Measurements from ENCODE around the gene TSC22D2.
"Not testable (repeated sequence)": the region's sequence is repeated elsewhere in the genome, so short reads cannot be mapped to it uniquely, and the experiment has no call there.

The TSC22D2 gene

DNA sequence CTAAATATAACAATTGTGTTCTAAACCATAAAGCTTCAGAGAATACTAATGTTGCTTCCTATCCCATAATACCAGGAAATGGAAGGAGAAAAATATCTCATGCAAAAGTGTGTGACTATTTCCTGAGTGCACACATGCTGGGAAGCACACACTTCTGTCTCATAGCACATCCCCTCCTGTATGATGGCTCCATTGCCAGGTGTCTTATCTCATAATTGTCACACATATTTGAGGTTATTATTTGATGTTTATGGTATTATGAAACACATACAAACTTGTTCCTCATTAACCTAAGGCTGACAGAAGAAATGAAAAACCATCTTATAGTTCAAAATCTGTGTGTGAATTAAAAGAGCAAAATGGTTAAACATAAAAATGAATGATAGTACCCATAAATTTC is 72.8 kb downstream of the TSC22D2 start:
- H3K4me3 ChIP-seq, result no peak overlapping the region
- H3K27ac ChIP-seq, result no peak overlapping the region
- no peak for TF ChIP-seq FOXP2 (optimal IDR thresholded peaks at IDR 0.05; ENCODE audit: control extremely low read depth, extremely low read length, insufficient read depth)
- H3K9me3 ChIP-seq (ENCODE audit: low read depth, low read length), result peaks cover 11% of the 10 kb centered on the region
- H3K9ac ChIP-seq (ENCODE audit: insufficient read length), result no peak overlapping the region
- no peak for DNase-seq (ENCODE audit: low read depth, low spot score)
- H3K36me3 ChIP-seq (ENCODE audit: insufficient read depth, low read length), result no peaks in the 10 kb centered on the region

DNA sequence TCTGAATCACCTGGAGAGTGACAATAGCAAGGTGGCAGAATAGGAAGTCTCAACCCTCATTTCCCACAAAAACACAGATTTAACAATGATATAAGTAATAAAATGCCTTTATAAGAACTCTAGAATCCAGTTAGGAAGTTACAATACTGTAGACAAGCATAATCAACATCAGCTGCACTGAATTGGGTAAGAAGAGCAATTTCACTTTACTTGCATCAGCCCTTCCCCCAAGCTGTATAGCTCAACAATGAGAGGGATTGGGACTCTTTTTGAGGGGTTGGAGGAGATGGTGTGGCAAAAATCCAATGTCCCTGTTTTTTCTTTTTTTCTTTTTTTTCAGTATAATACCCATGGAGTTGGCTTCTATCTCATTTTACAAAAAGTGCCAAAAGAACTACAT is 75.1 kb downstream of the TSC22D2 start:
- Histone ChIP-seq H3K9me3 (ENCODE audit: low read depth, low read length) (peaks cover 5% of the 10 kb centered on the region; the same call in 1 of the 2 replicates), H3K36me3 (ENCODE audit: insufficient read depth, low read length) (no peaks in the 10 kb centered on the region), H3K4me3 (no peak overlapping the region), H3K27ac (peak overlapping the region; percentile 71; the same call in 1 of the 2 replicates), H3K9ac (ENCODE audit: insufficient read length) (no peak overlapping the region)
- TF ChIP-seq EZH2 (IDR thresholded peaks at IDR 0.05) (no peak), POLR2AphosphoS5 (IDR thresholded peaks at IDR 0.05; ENCODE audit: borderline replicate concordance, low read depth, low read length) (no peak), FOXP2 (optimal IDR thresholded peaks at IDR 0.05; ENCODE audit: control extremely low read depth, extremely low read length, insufficient read depth) (no peak)
- DNase-seq (ENCODE audit: low read depth, low spot score), result no peak

DNA sequence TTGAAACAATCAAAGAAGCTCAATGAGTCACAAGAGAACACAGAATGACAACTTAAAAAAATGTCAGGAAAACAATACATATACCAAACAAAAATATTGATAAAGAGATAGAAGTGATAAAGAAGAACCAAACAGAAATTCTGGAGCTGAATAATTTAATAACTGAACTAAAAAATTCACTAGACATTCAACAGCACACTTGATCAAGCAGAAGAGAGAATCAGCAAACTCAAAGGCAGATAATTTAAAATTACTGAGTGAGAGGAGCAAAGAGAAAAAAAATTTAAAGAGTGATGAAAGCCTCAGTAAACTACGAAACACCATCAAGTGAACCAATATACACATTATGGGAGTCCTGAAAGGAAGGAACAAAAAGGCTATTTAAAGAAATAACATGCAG is 76.3 kb downstream of the TSC22D2 start:
- Histone ChIP-seq H3K9ac (ENCODE audit: insufficient read length) (no peak overlapping the region), H3K4me3 (no peak overlapping the region), H3K27ac (no peak overlapping the region), H3K36me3 (ENCODE audit: insufficient read depth, low read length) (no peaks in the 10 kb centered on the region), H3K9me3 (ENCODE audit: low read depth, low read length) (peaks cover 5% of the 10 kb centered on the region; the same call in 1 of the 2 replicates)
- no peak for TF ChIP-seq FOXP2 (optimal IDR thresholded peaks at IDR 0.05; ENCODE audit: control extremely low read depth, extremely low read length, insufficient read depth)
- DNase-seq (ENCODE audit: low read depth, low spot score), result no peak

DNA sequence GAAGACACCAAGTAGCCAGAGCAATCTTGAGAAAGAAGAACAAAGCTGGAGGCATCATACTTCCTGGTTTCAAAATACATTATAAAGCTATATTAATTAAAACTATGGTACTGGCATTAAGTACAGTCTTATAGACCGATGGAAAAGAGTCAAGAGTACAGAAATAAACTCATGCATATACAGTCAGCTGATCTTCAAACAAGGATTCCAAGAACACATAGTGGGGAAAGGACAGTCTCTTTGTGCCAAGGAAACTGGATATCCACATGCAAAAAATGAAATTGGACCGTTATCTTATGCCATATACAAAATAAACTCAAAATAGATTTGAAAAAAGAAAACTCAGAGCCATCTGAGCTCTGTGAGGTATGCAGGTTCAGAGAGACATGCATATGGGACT is 80.8 kb downstream of the TSC22D2 start:
- no peak overlapping the region for H3K9ac ChIP-seq (ENCODE audit: insufficient read length)
- H3K27ac ChIP-seq, result no peak overlapping the region
- no peak overlapping the region for H3K4me3 ChIP-seq
- TF ChIP-seq POLR2AphosphoS5 (IDR thresholded peaks at IDR 0.05; ENCODE audit: borderline replicate concordance, low read depth, low read length) (no peak), FOXP2 (optimal IDR thresholded peaks at IDR 0.05; ENCODE audit: control extremely low read depth, extremely low read length, insufficient read depth) (no peak), EZH2 (IDR thresholded peaks at IDR 0.05) (no peak)
- DNase-seq (ENCODE audit: low read depth, low spot score), result no peak
- peaks cover 5% of the 10 kb centered on the region; the same call in 1 of the 2 replicates for H3K9me3 ChIP-seq (ENCODE audit: low read depth, low read length)
- no peaks in the 10 kb centered on the region for H3K36me3 ChIP-seq (ENCODE audit: insufficient read depth, low read length)

DNA sequence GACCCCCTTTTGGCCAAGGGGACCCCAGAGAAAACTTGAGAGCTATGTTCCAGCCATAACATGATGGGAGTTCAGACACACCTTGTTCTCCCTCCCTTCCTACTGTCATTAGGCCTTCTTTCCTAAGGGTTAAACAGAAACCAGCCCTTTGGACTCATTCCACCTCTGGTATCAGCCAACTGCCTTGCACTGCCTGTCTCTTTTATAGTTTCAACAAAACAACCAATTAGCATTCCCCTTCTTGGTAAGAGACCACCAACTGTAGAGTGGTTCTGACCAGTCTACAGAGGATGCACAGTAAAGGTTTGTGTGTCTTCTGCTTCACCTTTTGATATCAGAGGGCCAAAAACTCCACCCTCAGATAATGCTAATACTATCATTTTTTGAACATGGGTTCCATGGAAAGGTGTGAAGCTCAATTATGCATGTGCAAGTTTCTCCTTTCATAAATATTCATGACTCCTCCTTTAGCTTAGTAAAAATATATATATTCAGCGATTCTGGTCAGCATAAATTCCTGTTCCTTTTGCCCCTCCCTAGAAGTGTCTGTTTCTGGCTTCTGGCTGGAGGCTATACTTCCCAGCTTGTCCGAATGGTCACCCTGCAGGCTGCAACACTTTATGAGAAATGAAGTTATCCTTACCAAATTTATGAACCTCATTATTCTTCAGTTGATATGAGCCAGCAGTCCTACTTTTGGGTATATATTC is 82.3 kb downstream of the TSC22D2 start:
- no peak for DNase-seq (ENCODE audit: low read depth, low spot score)
- no peak overlapping the region for H3K4me3 ChIP-seq
- H3K9me3 ChIP-seq (ENCODE audit: low read depth, low read length), result no peaks in the 10 kb centered on the region
- H3K9ac ChIP-seq (ENCODE audit: insufficient read length), result no peak overlapping the region
- H3K36me3 ChIP-seq (ENCODE audit: insufficient read depth, low read length), result no peaks in the 10 kb centered on the region
- H3K27ac ChIP-seq, result no peak overlapping the region
- TF ChIP-seq FOXP2 (optimal IDR thresholded peaks at IDR 0.05; ENCODE audit: control extremely low read depth, extremely low read length, insufficient read depth), result no peak
- TF ChIP-seq POLR2AphosphoS5 (IDR thresholded peaks at IDR 0.05; ENCODE audit: borderline replicate concordance, low read depth, low read length), result no peak
- no peak for TF ChIP-seq EZH2 (IDR thresholded peaks at IDR 0.05)

DNA sequence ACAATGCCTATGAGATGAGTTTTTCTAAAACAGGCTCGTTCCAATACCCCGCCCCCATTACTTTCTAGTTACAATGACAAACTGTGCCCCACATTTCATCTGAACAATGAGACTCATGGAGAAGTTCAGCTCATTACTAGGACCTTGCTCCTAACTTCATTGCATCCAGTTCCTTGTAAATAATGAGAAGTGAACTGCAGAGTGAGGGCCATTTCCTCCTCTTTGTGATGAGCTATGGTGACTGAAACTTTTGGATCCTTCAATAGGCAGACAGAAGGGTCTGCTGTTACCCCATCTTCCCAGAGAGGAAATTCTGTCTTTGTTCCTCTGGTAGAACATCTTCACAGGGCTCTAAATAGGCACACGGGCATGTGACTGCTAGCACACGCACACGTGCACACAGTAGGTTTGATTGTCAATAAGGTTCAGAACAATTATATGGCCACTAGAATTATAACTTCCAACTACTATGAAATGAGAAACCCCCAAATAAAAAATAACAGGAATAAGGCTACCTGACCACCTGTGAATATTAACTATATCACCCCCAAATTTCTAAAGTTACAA is 86.4 kb downstream of the TSC22D2 start:
- Histone ChIP-seq H3K9ac (ENCODE audit: insufficient read length) (no peak overlapping the region), H3K9me3 (ENCODE audit: low read depth, low read length) (no peaks in the 10 kb centered on the region), H3K27ac (no peak overlapping the region), H3K36me3 (ENCODE audit: insufficient read depth, low read length) (no peaks in the 10 kb centered on the region), H3K4me3 (no peak overlapping the region)
- TF ChIP-seq POLR2AphosphoS5 (IDR thresholded peaks at IDR 0.05; ENCODE audit: borderline replicate concordance, low read depth, low read length), result no peak
- TF ChIP-seq EZH2 (IDR thresholded peaks at IDR 0.05), result no peak
- no peak for TF ChIP-seq FOXP2 (optimal IDR thresholded peaks at IDR 0.05; ENCODE audit: control extremely low read depth, extremely low read length, insufficient read depth)
- DNase-seq (ENCODE audit: low read depth, low spot score), result no peak

DNA sequence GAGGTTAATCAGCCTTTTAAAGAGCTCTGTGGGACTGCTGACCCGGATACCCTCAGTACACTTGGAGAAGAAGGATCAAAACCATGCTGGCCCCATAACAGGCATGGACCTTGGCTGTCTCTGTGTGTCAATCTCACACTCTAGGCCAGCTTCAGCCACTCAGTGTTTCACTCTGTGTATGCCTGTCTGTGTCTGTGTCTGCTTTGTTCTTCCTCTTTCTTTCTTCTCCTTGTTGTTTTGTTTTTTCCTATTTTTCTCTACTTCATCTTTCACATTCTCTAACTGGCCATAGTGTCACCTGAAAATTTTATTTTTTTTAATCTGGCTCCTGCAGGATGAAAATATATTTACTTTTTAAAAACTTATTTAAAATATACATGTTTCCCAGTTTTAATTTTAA is 87.1 kb downstream of the TSC22D2 start:
- TF ChIP-seq POLR2AphosphoS5 (IDR thresholded peaks at IDR 0.05; ENCODE audit: borderline replicate concordance, low read depth, low read length) (no peak), FOXP2 (optimal IDR thresholded peaks at IDR 0.05; ENCODE audit: control extremely low read depth, extremely low read length, insufficient read depth) (no peak), EZH2 (IDR thresholded peaks at IDR 0.05) (no peak)
- no peak for DNase-seq (ENCODE audit: low read depth, low spot score)
- H3K27ac ChIP-seq, result no peak overlapping the region
- no peaks in the 10 kb centered on the region for H3K9me3 ChIP-seq (ENCODE audit: low read depth, low read length)
- H3K36me3 ChIP-seq (ENCODE audit: insufficient read depth, low read length), result no peaks in the 10 kb centered on the region
- no peak overlapping the region for H3K9ac ChIP-seq (ENCODE audit: insufficient read length)
- H3K4me3 ChIP-seq, result no peak overlapping the region

DNA sequence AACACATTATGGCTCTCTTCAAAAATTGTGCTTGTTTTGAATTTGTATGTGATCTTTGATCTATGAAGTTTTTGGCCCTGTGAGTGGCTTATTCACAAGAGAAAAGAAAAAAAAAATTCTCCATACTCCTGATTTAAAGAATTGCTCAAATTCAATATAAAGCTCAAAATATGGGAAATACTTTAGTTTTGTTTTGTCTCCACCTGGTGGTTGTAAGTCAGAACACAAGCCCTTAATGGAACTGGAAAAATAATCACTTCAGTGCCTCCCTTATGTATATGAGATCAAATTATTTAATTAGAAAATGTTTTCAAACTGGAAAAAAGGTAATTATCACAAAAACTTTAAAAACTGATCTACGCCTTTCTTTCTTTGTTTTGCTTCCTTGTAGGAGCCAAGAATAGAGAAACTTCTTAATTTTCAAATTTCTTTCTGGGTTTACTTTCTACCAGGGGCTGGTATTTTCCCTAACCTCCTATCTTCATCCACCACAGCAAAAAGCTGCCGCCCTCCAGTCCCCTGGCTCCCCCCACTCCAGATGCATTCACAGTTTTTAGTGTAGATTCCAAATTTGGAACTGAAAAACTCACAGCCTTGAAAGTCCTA is 87.6 kb downstream of the TSC22D2 start:
- Histone ChIP-seq H3K9ac (ENCODE audit: insufficient read length) (peak overlapping the region; percentile 19), H3K36me3 (ENCODE audit: insufficient read depth, low read length) (no peaks in the 10 kb centered on the region), H3K27ac (no peak overlapping the region), H3K9me3 (ENCODE audit: low read depth, low read length) (no peaks in the 10 kb centered on the region), H3K4me3 (no peak overlapping the region)
- peak; percentile 63 for DNase-seq (ENCODE audit: low read depth, low spot score)
- no peak for TF ChIP-seq EZH2 (IDR thresholded peaks at IDR 0.05)

DNA sequence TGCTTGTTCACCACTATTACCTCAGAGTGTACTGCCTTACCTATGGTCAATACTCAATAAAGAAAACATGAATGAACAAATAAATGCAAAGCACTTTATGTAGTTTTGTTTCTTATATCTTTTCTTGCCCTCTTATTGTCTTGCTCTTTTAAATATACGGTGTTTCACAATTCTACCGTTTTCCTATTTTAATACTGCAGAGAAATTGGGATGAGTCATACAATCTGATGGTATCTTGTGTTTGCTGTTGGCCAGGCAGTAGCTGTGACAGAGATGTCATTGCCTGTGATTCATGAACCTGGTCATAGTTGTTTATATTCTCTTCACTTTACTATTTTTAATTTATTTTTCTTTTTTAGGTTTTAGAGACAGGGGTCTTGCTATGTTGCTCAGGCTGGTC is 89.9 kb downstream of the TSC22D2 start:
- no peaks in the 10 kb centered on the region for H3K36me3 ChIP-seq (ENCODE audit: insufficient read depth, low read length)
- H3K9me3 ChIP-seq (ENCODE audit: low read depth, low read length), result no peaks in the 10 kb centered on the region
- H3K4me3 ChIP-seq, result no peak overlapping the region
- no peak overlapping the region for H3K9ac ChIP-seq (ENCODE audit: insufficient read length)
- DNase-seq (ENCODE audit: low read depth, low spot score), result no peak
- H3K27ac ChIP-seq, result no peak overlapping the region
- TF ChIP-seq POLR2AphosphoS5 (IDR thresholded peaks at IDR 0.05; ENCODE audit: borderline replicate concordance, low read depth, low read length), result no peak
- TF ChIP-seq FOXP2 (optimal IDR thresholded peaks at IDR 0.05; ENCODE audit: control extremely low read depth, extremely low read length, insufficient read depth), result no peak
- TF ChIP-seq EZH2 (IDR thresholded peaks at IDR 0.05), result no peak

DNA sequence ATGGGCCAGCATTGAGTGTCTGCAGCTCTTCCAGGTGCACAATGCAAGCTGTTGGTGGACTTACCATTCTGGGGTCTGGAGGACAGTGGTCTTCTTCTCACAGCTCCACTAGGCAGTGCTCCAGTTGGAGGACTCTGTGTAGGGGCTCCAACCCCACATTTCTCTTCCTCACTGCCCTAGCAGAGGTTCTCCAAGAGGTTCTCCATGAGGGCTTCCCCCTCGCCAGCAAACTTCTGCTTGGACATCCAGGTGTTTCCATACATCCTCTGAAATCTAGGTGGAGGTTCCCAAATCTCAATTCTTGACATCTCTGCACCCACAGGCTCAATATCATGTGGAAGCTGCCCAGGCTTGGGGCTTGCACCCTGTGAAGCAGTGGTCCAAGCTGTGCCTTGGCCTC is 92.9 kb downstream of the TSC22D2 start:
- H3K9me3 ChIP-seq (ENCODE audit: low read depth, low read length); H3K4me3 ChIP-seq; H3K27ac ChIP-seq; H3K36me3 ChIP-seq (ENCODE audit: insufficient read depth, low read length); H3K9ac ChIP-seq (ENCODE audit: insufficient read length); DNase-seq (ENCODE audit: low read depth, low spot score): not testable (repeated sequence)
